ENCODE measurements around the gene CYGB.

The CYGB gene

DNA sequence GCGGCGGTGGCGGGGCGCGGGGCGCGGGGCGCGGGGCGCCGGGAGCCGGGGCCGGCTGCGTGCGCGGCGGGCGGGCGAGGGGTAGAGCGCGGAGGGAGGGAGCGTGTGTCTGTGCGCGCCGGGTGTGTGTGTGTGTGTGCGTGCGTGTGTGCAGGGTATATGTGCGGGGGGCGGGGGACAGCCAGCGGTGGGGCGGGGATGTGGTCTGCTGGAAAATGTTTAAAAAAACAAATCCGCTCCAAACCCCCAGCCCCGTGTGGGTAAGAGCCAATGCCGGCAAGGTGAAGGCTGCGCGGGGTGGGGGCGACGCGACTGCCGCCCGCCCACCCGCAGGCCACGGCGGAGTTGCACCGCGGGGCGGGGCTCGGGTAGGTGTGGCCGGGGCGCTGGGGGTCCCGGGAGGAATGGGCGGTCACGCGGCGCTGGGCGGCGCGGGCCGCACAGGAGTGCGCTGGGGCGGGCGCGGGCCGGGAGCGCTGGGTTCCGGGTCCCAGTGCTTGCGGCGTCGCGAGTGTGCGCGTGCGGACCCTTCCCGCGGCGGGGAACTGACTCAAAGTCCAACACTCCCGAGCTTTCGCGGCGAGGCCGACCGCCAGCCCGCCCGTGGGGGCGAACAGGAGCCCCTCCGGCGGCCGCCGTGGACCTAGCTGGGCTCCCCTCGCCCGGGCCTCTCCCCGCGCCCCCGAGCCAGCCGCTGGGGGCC is at the start of gene CYGB:
TSS of gene CYGB (minus strand) at position 132 of the 703 bp plus-strand sequence. CDS start 167 bp downstream, outside the sequence.
- DNase-seq, result no peak

DNA sequence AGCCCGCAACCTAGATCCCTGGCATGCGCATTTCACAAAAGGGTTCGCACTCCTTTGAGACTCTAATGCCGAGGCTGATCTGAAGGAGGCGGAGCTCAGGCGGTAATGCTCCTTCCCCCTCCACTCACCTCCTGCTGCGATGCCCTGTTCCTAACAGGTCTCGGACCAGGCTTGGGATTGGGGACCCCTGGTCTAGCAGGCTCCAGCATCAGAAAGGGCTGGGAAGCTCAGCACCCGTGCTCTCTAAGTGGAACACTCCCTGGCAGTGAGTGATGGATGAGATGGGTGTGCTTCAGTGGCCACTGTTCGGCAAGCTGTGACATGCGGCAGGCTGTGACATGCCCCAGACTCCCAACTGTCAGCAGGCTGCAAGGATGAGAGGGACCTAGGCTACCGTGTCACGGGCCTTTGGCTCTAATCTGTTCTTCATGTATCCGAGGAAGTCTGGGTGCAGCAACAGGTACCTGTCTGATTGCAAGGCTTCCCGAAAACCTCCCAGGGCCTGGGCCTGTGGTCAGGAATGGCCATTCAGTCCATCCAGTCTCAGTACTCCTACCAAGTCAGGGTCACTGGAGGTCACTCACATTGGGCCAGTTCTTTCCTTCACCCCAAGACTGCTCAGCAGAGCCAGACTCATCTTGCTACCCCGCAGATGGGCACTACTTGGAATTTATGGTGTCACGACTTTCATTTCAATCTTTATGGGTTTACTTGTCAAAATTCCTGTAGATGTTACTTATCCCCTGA is 49.4 kb upstream of the CYGB start:
- peak; percentile 48 for DNase-seq

GRCh38 chr17:76585649-76586593 is 48.4 kb upstream of the CYGB start, which contains the start of gene ST6GALNAC2:
ST6GALNAC2 (minus strand) TSS chr17:76585860; CDS start chr17:76585808, 52 bp downstream.
- DNase-seq, result peak; percentile 56

GRCh38 chr17:76585033-76585648 is 47.6 kb upstream of the CYGB start:
- DNase-seq, result peak; percentile 54

GRCh38 chr17:76584427-76585032 is 47.0 kb upstream of the CYGB start:
- peak; percentile 54 for DNase-seq

DNA sequence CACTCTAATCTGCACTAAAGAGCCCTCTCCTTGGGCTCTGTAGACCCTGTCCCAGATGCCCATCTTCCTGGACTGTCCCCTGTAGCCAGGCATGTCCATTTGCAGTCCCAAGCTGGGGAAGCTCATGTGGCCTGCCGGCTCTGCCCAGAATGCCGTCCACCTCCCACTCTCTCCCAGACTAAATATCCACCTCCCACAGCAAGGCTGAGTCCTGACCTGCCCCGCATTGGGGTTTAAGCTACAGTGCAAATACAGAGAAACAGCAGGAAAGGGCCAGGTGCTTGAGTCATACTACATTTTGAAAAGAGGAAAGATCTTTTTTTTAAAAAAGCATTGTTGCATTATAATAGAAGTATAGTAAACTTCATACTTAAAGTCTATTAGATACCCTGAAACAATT is 45.2 kb upstream of the CYGB start:
- DNase-seq, result no peak

GRCh38 chr17:76581515-76581914 is 44.0 kb upstream of the CYGB start:
- DNase-seq, result no peak

GRCh38 chr17:76579281-76579680 is 41.8 kb upstream of the CYGB start:
- no peak for DNase-seq

DNA sequence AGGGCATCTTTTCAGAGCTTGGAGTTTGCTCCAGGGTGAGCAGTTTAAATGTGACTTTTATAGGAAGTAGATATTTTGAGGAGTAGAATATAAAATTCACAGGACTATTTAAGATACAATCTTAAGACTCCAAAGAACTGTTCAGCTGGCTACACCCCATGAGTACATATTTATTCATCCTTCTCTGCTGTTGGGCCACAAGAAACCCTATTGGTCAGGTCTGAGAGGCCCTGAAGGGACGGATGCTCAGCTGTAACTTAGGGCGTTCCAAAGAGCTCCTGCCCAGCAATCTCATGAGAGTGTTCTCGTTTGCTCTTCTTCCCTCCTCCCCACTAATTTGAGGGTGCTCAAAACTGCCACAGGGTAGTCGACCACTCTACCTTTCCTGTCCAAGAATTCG is 40.9 kb upstream of the CYGB start:
- DNase-seq, result no peak

- DNase-seq, result peak; percentile 93
These were observed 40.4 kb upstream of the CYGB start for GRCh38 chr17:76577876-76578275.

DNA sequence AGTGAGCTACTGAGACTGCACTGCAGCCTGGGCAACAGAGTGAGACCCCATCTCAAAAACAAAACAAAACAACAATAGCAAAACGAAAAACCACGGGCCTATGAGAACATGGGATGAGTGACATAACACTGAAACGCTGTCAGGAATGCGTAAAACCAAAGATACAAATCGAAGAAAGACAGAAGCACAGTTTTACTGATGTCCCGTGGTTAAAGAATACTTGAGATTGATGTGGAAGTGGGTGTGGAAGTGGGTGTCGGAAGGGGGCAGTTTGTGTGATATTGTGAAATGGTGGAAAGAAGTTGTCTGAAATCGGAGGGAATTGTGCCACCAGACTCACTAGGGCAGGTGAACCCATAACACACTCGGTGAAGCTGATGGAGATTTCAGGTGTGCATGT is 38.7 kb upstream of the CYGB start:
- DNase-seq, result no peak

GRCh38 chr17:76575570-76575969 is 38.1 kb upstream of the CYGB start:
- no peak for DNase-seq

- DNase-seq, result no peak
These were observed 36.7 kb upstream of the CYGB start for GRCh38 chr17:76574166-76574565.

DNA sequence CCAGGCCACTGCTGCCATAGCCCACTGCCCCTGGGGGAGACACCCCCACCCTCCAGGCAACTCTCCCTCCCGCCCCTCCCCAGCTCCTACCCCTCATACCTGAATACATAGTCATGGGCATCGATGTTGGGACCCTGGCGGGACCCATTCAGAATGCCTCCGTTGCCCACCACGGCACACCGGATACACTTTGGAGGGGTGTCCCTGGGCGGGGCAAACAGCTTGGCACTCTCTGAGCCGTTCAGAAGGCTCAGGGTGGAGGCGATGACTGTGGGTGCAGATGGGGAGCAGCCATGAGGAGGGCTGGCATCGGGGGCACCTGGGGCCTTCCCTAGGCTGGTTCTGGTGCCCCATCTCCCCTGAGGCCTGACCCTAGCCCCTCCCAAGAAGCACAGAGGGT is 35.6 kb upstream of the CYGB start:
- DNase-seq, result no peak

DNA sequence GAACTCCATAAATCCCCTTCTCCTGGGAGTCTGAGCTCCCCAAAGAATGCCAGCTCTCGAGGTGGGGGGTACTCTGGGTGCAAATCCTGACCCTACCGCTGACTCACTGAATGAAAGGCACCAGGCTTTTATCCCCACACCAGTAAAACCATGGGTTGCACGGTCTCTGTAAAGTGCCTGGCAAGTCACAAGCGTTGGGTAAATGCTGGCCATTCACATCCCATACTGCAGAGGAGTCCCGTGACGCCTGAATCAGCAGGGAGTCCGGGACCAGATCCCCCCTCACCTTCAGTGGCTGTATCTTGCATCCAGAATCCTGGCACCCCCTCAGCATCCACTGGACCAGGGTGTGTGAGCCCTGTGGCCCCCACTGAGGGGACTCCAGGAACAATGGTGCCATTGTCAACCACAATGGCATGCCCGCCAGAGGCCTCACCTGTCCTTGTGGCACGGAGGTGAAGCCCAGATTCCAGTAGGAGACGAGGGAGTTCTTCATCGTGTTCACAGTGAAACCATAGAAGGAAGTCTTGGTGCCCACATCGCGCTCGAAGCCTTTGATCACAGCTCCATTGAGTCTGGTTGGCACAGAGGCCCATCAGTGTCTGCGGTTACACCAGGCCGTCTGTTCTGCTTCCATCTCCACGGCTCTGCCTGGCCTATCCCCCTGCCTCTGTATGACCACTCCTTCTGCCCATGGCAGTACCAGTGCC is 34.8 kb upstream of the CYGB start:
- no peak for DNase-seq

- no peak for DNase-seq
These were observed 33.5 kb upstream of the CYGB start for GRCh38 chr17:76570877-76571471.

DNA sequence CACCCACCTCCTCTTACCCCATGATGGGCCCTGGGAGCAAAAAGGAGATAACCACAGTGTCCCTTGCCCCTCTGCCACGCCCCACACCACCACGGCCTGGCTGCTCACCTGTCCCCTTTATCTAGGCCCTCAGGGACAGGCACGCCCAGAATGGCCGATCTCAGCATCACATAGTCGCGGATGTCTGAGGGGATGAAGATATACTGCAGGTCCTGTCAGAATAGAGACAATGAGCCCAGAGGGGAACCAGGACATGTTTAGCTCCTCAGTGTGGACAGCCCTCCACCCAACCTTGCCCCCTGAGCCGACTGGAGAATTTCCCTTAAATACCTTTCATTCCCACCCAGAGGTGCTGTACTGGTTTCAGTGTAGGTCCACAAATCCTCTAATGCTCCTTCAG is 32.9 kb upstream of the CYGB start:
- DNase-seq, result no peak

GRCh38 chr17:76569607-76570279 is 32.2 kb upstream of the CYGB start:
- DNase-seq, result peak; percentile 40

DNA sequence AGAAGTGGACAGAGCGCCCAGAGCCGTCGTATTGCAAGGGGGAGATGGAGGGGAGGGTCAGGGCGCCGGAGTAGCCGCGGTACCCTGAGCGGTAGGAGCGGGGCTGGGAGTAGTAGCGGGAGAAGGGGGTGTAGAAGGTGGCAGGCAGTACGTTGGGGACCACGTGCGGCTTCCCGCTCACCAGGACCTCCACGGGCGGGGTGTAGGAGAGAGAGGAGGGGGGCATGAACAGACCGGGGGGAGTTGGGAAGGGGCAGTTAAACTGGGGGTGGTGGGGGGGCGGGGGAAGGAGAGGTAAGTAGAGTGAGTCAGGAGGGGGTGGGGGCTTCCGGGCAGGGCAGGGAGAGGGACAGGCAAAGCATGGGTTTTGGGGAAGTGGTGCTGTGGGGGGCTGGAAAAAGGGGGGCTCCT is 31.3 kb upstream of the CYGB start:
- peak; percentile 43 for DNase-seq

GRCh38 chr17:76567634-76568432 is 30.3 kb upstream of the CYGB start:
- DNase-seq, result peak; percentile 72

Data from NCI-H82 (cell line).